K562 (cell line): ENCODE measurements around the gene SF3A2. TPM values are rescaled to one million over a fixed set of nuclear protein-coding genes. Genes with fewer than 3 reads are reported as not detected.

Source experiments
- ATF1 ChIP-seq, 2 experiments: fragments of 450-650 bp in 1 of 2; IDR thresholded peaks; 2 replicates each; pipeline ENCODE4 v1.6.1; 2016; ENCODE audit warnings: missing compliant biosample characterization in 1 of 2, missing genetic modification characterization in 1 of 2
- C11orf30 ChIP-seq: fragments of 450-650 bp; IDR thresholded peaks from 2 replicates; pipeline ENCODE4 v1.6.1; 2016; ENCODE audit warnings: low read depth, mild to moderate bottlenecking
- CAMTA2 ChIP-seq: fragments of 250-450 bp; sonication (Bioruptor Pico); conservative IDR thresholded peaks from 2 replicates; pipeline ENCODE4 v1.5.1; 2022
- CUX1 ChIP-seq: fragments of 200-800 bp; sonication (Bioruptor generic); IDR thresholded peaks from 2 replicates; pipeline ENCODE4 v1.6.1; 2016; ENCODE audit warnings: missing genetic modification characterization, missing compliant biosample characterization
- HNRNPL ChIP-seq: fragments of 200-400 bp; formaldehyde crosslinking; IDR thresholded peaks from 2 replicates; pipeline ENCODE4 v1.6.1; 2017; ENCODE audit warnings: low read depth, mild to moderate bottlenecking, low read length
- MCM2 ChIP-seq: fragments of 450-650 bp; IDR thresholded peaks from 2 replicates; pipeline ENCODE4 v1.6.1; 2017; ENCODE audit warnings: low read depth, mild to moderate bottlenecking
- POLR2A ChIP-seq: fragments of 450-650 bp; conservative IDR thresholded peaks from 2 replicates; pipeline ENCODE4 v1.6.1; 2016
- PURB ChIP-seq: sonication (generic); formaldehyde crosslinking; IDR thresholded peaks from 2 replicates; pipeline ENCODE4 v1.9.0; 2021; ENCODE audit warnings: low read depth, mild to moderate bottlenecking, missing genetic modification reagents
- RBM34 ChIP-seq: fragments of 200-400 bp; formaldehyde crosslinking; IDR thresholded peaks from 2 replicates; pipeline ENCODE4 v1.6.1; 2018; ENCODE audit warnings: low read length, borderline replicate concordance; ENCODE audit not compliant: insufficient read depth
- SRSF3 ChIP-seq: fragments of 200-400 bp; formaldehyde crosslinking; IDR thresholded peaks from 2 replicates; pipeline ENCODE4 v1.6.1; 2016; ENCODE audit warnings: mild to moderate bottlenecking, low read length, moderate library complexity; ENCODE audit not compliant: insufficient read depth
- ZFPM2 ChIP-seq: fragments of 250-450 bp; sonication (Bioruptor Pico); IDR thresholded peaks from 2 replicates; pipeline ENCODE4 v1.5.1; 2022; ENCODE audit warnings: mild to moderate bottlenecking
- polyA plus RNA-seq, 8 experiments: library from polyadenylated mRNA; depleted of rRNA in 4 of 8; stranded (reverse) in 5 of 8; unstranded in 3 of 8; fragments of >200 nt; fragmentation: Nextera tagmentation in 2 of 8; fragmentation: Illumina TruSeq in 1 of 8; extraction: Ambion mirVana in 2 of 8; extraction: Trizol in 1 of 8; gene quantifications; 2 replicates each; pipeline versions ENCODE4 v1.2.1 to v1.2.3, GENCODE V29; 2011 to 2014; ENCODE audit warnings: inconsistent platforms in 1 of 8, missing spikeins in 1 of 8
- total RNA-seq, 7 experiments: library from RNA; depleted of rRNA in 6 of 7; stranded (reverse); fragments of >200 nt in 6 of 7; fragmentation: Illumina TruSeq in 2 of 7; extraction: Trizol in 2 of 7; gene quantifications; 2 replicates each; pipeline versions ENCODE4 v1.2.1 to v1.2.3, GENCODE V29; 2011 to 2021; ENCODE audit warnings: low replicate concordance in 1 of 7

SF3A2 gene
- total and polyA plus RNA-seq, 9 of the 15 experiments (the other 6 are each of a cell fraction or from before 2014, with no cell fraction given), result 0.17 to 194 (median 22.8) TPM

- TF ChIP-seq SRSF3, result no peak
- no peak for TF ChIP-seq CAMTA2 (CRISPR knock-in tag)
- TF ChIP-seq HNRNPL, result 0 out of 2 replicates have a peak, but pooled peaks have one; percentile 42
- peak; percentile 52 for TF ChIP-seq C11orf30
- no peak for TF ChIP-seq ZFPM2 (CRISPR knock-in tag)
- no peak for TF ChIP-seq MCM2
- no peak for TF ChIP-seq POLR2A
- TF ChIP-seq CUX1, result no peak
- TF ChIP-seq RBM34, result no peak
- TF ChIP-seq ATF1 (CRISPR knock-in tag; IDR thresholded peaks at IDR 0.05), result no peak
- no peak for TF ChIP-seq ATF1 (tag; IDR thresholded peaks at IDR 0.05)
- TF ChIP-seq PURB, result no peak
Observed at GRCh38 chr19:2270157-2270422, 33.5 kb downstream of the SF3A2 start (continued).
